HS-5 (cell line): ENCODE results near the gene LRIT2.
"Not testable (repeated sequence)": the region's sequence is repeated elsewhere in the genome, so short reads cannot be mapped to it uniquely, and the experiment has no call there.

Experiments used
- DNase-seq: peaks from one replicate; pipeline ENCODE4 v3.0.0-alpha.2; 2012; ENCODE audit warnings: low read depth

The LRIT2 gene

GRCh38 chr10:84180386-84180785, 45.0 kb downstream of the LRIT2 start:
- DNase-seq, result not testable (repeated sequence)

- DNase-seq, result peak; percentile 43
Measured at GRCh38 chr10:84179059-84179710, 46.2 kb downstream of the LRIT2 start.

GRCh38 chr10:84178160-84178609, 47.2 kb downstream of the LRIT2 start:
- DNase-seq, result no peak

DNA sequence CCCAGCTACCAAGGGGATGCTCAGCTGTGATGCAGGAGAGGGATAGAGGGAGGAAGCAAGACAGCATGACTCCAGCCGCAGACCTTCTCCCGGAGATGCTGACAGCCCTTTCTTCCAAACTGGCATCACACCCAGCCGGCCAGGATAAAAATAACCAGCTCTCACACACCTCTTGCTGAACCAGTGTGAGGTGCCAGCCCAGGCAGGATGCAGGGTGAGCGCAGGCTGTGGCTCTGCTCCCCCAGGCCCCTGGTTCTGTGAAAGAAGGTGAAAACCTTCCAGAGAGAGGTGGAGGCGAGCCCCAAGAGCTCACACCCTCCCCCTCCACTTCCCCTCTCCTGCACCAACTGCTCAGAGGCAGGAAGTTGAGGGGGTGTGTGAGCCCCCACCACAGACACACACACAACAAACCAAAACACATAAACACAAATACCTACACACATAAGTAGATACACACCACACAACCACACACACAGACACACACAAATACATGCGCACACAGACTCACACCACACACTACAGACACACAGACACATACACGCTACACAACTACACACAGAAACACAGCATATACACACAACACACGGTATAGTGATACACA, 47.7 kb downstream of the LRIT2 start:
- DNase-seq, result no peak

DNA sequence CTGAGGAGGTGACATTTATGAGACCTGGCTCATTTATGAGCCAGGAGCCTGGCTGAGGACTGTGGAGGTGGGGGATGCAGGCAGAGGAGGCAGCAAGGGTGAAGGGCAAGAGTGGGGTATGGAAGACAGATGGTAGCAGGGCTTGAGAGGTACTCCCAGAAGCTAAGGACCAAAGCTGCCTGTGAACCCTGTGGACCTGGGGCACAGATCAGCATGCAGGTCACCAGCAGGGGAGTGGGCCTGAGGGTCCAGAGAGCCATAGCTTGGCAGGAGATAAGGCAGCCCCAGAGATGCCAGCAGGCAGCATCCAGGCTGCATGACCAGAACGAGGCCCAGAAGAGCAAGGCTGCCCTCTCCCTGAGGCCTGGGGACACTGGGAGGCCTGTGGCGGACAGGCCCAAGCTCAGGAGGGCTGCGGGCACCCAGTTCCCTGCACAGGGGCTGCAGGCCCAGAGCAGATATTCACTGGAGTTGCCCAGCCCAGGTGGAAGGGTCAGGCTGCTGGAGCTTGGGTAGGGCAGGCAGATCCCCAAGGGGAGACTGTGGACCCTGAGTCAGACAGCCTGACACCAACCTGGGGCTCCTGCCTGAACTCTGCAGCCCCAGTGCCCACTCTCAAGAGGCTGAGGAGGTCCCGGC, 48.4 kb downstream of the LRIT2 start:
- DNase-seq, result no peak

DNA sequence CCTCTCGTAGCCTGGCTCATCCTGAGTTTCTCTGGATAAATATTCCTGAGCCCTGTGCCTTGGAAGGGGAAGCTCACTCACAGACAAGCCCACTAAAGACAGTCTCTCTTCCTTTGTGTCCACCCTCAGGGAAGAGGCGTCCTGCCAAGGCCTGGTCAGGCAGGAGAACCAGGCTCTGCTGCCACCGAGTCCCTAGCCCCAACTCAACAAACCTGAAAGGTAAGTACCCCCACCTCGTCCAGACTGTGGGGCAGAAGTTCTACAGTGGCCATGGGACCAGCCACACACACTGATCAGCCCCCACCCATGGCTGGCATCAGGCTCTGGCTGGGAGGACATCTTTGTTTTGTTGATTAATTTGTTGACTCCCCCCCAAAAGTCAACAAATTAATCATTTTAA, 49.0 kb downstream of the LRIT2 start:
- DNase-seq, result no peak

- DNase-seq, result no peak
Measured at GRCh38 chr10:84175436-84175835, 49.9 kb downstream of the LRIT2 start.

DNA sequence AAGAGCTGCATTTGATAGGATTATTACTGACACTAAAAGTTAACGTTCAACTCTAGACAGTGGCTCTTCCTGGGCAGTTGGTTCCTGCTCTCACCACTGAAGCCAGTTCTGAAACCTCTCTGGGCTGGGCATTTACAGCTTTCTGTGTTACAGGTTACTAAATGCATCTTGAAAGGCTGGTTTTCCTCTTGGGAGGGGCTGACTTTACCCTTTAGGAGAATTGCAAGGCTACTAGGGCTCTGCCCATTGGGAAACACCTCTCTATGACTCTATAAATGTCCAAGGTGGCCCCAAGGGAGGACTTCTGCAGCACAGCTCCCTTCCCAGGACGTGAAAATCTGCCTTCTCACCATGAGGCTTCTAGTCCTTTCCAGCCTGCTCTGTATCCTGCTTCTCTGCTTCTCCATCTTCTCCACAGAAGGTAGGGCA, 51.8 kb downstream of the LRIT2 start, which contains the start of gene GPR15LG:
TSS of gene GPR15LG (plus strand) at position 301 of the 429 bp plus-strand sequence. CDS start at position 352, 51 bp downstream.
- no peak for DNase-seq

GRCh38 chr10:84172467-84173356, 52.6 kb downstream of the LRIT2 start:
- no peak for DNase-seq

- DNase-seq, result not testable (repeated sequence)
Measured at GRCh38 chr10:84171700-84172466, 53.5 kb downstream of the LRIT2 start.

DNA sequence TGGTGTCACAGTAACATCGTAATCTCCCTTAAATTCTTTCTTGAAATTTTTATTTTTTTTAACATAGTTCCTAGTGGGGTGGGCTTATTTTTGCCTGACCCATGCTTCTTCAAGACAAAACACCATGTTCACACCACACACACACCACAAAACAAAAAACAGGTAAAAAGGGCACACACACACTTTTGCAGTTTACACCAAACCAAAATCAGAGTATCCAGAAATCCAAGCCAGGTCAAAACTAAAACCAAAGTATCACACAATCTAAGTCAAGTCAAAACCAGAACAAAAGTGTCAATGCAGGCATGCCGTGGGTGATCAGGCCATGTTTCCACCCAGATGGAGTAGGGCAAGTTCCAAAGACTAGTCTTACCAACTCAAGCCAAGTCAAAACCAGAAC, 54.1 kb downstream of the LRIT2 start:
- DNase-seq, result not testable (repeated sequence)
